Measurements from ENCODE around the gene EFNA5.

EFNA5 gene

GRCh38 chr5:107446972-107447371, 223.8 kb downstream of the EFNA5 start:
- in situ Hi-C loops (cut with HindIII; ENCODE audit: low sequenced_read_pairs), result no loop called here
- DNase-seq (ENCODE audit: low read depth, low spot score), result no peak
- H3K4me3 ChIP-seq (ENCODE audit: low read depth, low read length), result no peak overlapping the region
- no peak for TF ChIP-seq CTCF (IDR thresholded peaks at IDR 0.05; ENCODE audit: low read depth, low read length)

- TF ChIP-seq CTCF (IDR thresholded peaks at IDR 0.05; ENCODE audit: low read depth, low read length), result no peak
Observed at GRCh38 chr5:107444300-107444699, 226.4 kb downstream of the EFNA5 start.

GRCh38 chr5:107443897-107444296, 226.8 kb downstream of the EFNA5 start:
- TF ChIP-seq CTCF (IDR thresholded peaks at IDR 0.05; ENCODE audit: low read depth, low read length), result no peak
- in situ Hi-C loops (cut with HindIII; ENCODE audit: low sequenced_read_pairs), result no loop called here
- H3K4me3 ChIP-seq (ENCODE audit: low read depth, low read length), result no peak overlapping the region
- DNase-seq (ENCODE audit: low read depth, low spot score), result no peak

More at GRCh38 chr5:107444300-107444699, 226.4 kb downstream of the EFNA5 start:
- no peak overlapping the region for H3K4me3 ChIP-seq (ENCODE audit: low read depth, low read length)
- in situ Hi-C loops (cut with HindIII; ENCODE audit: low sequenced_read_pairs), result no loop called here
- DNase-seq (ENCODE audit: low read depth, low spot score), result no peak

GRCh38 chr5:107442452-107442851, 228.3 kb downstream of the EFNA5 start:
- no peak for TF ChIP-seq CTCF (IDR thresholded peaks at IDR 0.05; ENCODE audit: low read depth, low read length)
- DNase-seq (ENCODE audit: low read depth, low spot score), result no peak
- in situ Hi-C loops (cut with HindIII; ENCODE audit: low sequenced_read_pairs), result no loop called here
- H3K4me3 ChIP-seq (ENCODE audit: low read depth, low read length), result no peak overlapping the region

GRCh38 chr5:107439832-107440231, 230.9 kb downstream of the EFNA5 start:
- TF ChIP-seq CTCF (IDR thresholded peaks at IDR 0.05; ENCODE audit: low read depth, low read length), result no peak
- in situ Hi-C loops (cut with HindIII; ENCODE audit: low sequenced_read_pairs), result no loop called here
- H3K4me3 ChIP-seq (ENCODE audit: low read depth, low read length), result no peak overlapping the region
- DNase-seq (ENCODE audit: low read depth, low spot score), result no peak

- no peak for TF ChIP-seq CTCF (IDR thresholded peaks at IDR 0.05; ENCODE audit: low read depth, low read length)
- no peak overlapping the region for H3K4me3 ChIP-seq (ENCODE audit: low read depth, low read length)
- in situ Hi-C loops (cut with HindIII; ENCODE audit: low sequenced_read_pairs), result no loop called here
- DNase-seq (ENCODE audit: low read depth, low spot score), result no peak
Observed at GRCh38 chr5:107437986-107438510, 232.7 kb downstream of the EFNA5 start.

- TF ChIP-seq CTCF (IDR thresholded peaks at IDR 0.05; ENCODE audit: low read depth, low read length), result no peak
- H3K4me3 ChIP-seq (ENCODE audit: low read depth, low read length), result no peak overlapping the region
- in situ Hi-C loops (cut with HindIII; ENCODE audit: low sequenced_read_pairs), result no loop called here
- DNase-seq (ENCODE audit: low read depth, low spot score), result no peak
Observed at GRCh38 chr5:107437154-107437553, 233.6 kb downstream of the EFNA5 start.
